Gastroesophageal sphincter (tissue), 4 donors: Measurements from ENCODE around the gene FKBP14. TPM values are rescaled to one million over a fixed set of nuclear protein-coding genes. Genes with fewer than 3 reads are reported as not detected.
A peak's percentile ranks its signal among the peaks of the same experiment; 100 is the strongest.

Experiments
- ATAC-seq: fragments of 150-250 bp; one replicate; pipeline ENCODE4 v1.9.1; 2016; ENCODE audit warnings: mild to moderate bottlenecking, moderate library complexity
- H3K27ac ChIP-seq, 4 donors: fragments of 200-600 bp; sonication (generic) in 3 of 4; 1 replicate in 3 of 4; 2 replicates in 1 of 4; pipeline ENCODE4 v1.5.1; 2016 to 2019
- H3K27me3 ChIP-seq: fragments of 200-600 bp; sonication (generic); one replicate; pipeline ENCODE4 v1.5.1; 2019
- H3K36me3 ChIP-seq, 2 donors: fragments of 200-600 bp; sonication (generic); one replicate each; pipeline ENCODE4 v1.5.1; 2019; ENCODE audit warnings: control low read depth in 1 of 2
- H3K4me1 ChIP-seq, 3 donors: fragments of 200-600 bp; sonication (generic); 1 replicate in 2 of 3; 2 replicates in 1 of 3; pipeline ENCODE4 v1.5.1; 2016 to 2019; ENCODE audit warnings: control low read depth in 2 of 3
- H3K4me3 ChIP-seq, 2 donors: fragments of 200-600 bp; sonication (generic); one replicate each; pipeline ENCODE4 v1.5.1; 2019; ENCODE audit warnings: mild to moderate bottlenecking in 1 of 2, moderate library complexity in 1 of 2
- H3K9me3 ChIP-seq, 3 donors: fragments of 200-600 bp; sonication (generic); one replicate each; pipeline ENCODE4 v1.5.1; 2017 to 2019; ENCODE audit warnings: control low read depth in 2 of 3
- CTCF ChIP-seq, 4 experiments: fragments of 200-600 bp in 2 of 4; fragments of 450-650 bp in 2 of 4; sonication (generic) in 1 of 4; IDR thresholded peaks; one replicate each; pipeline ENCODE4 v1.5.1; 2017 to 2019; ENCODE audit warnings: antibody characterized with exemption in 4 of 4, mild to moderate bottlenecking in 2 of 4, moderate library complexity in 2 of 4
- EP300 ChIP-seq: sonication (generic); formaldehyde crosslinking; IDR thresholded peaks from one replicate; pipeline ENCODE4 v1.6.1; 2017; ENCODE audit warnings: antibody characterized with exemption, mild to moderate bottlenecking
- POLR2A ChIP-seq, 2 donors: fragments of 450-650 bp; IDR thresholded peaks; one replicate each; pipeline ENCODE4 v1.6.1; 2017; ENCODE audit warnings: antibody characterized with exemption in 2 of 2, mild to moderate bottlenecking in 2 of 2, moderate library complexity in 1 of 2
- POLR2AphosphoS5 ChIP-seq: sonication (generic); formaldehyde crosslinking; IDR thresholded peaks from one replicate; pipeline ENCODE4 v1.6.1; 2017; ENCODE audit warnings: antibody characterized with exemption
- WGBS, 2 donors: methylation state at CpG; one replicate each; pipeline ENCODE4 v1.1.5; 2018; ENCODE audit warnings: low coverage in 1 of 2; 5-methylcytosine and 5-hydroxymethylcytosine counted together
- total RNA-seq, 4 donors: library from RNA; depleted of rRNA; stranded (reverse); fragments of >200 nt; gene quantifications; one replicate each; pipeline ENCODE4 v1.1.0, GENCODE V29; 2016

The FKBP14 gene
- total RNA-seq, 4 donors from 2014 or later = 7.0 to 10.7 (median 7.7) TPM

DNA sequence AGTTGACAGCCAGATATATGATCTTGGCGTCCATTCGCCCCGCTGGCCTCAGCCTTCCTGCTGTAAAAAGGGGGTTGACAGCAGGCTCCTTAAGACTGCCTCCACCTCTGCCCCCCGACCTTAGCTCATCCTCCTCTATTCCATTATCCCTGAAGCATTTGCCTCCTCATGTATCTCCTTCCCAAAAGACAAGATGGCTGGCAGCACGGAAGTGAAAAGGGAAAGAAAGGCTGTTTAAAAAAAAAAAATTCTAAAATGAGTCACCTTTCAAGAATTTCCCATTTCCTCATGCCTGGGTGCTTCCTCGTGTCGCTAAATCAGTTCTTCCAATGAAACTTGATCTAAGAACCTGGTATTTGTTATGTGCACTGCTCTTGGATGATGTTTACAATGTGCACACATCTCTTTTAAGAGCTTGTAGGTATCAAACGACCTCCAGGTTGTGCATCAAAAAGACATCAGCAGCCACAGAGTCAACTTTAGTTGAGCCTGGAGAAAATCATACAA is 38.6 kb downstream of the FKBP14 start:
- no peaks in the 10 kb centered on the region for H3K36me3 ChIP-seq
- ATAC-seq = peak; percentile 21

GRCh38 chr7:29987083-29987482 is 39.4 kb downstream of the FKBP14 start:
- Histone ChIP-seq H3K36me3 (no peaks in the 10 kb centered on the region), H3K9me3 (no peaks in the 10 kb centered on the region), H3K27me3 (no peaks in the 10 kb centered on the region), H3K4me3 (no peak overlapping the region), H3K27ac (peak overlapping the region in 1 of 4 donors; percentile 91), H3K4me1 (peaks cover 0 to 46% (median 4%) of the 10 kb centered on the region in 3 donors)
- TF ChIP-seq POLR2A (IDR thresholded peaks at IDR 0.05) (no peak), EP300 (no peak), POLR2AphosphoS5 (no peak), CTCF (IDR thresholded peaks at IDR 0.05) (no peak)
- 37 to 67% methylated on average over 1 to 2 of the region's 2 CpGs for WGBS, 2 donors
- no peak for ATAC-seq

More for the DNA sequence above, 38.6 kb downstream of the FKBP14 start:
- peaks cover 0 to 3% (median 0%) of the 10 kb centered on the region in 3 donors for H3K9me3 ChIP-seq
- H3K27me3 ChIP-seq = no peaks in the 10 kb centered on the region
- 42 to 46% methylated on average over 6 to 7 of the region's 8 CpGs for WGBS, 2 donors
- peaks cover 0 to 46% (median 4%) of the 10 kb centered on the region in 3 donors for H3K4me1 ChIP-seq
- H3K27ac ChIP-seq = peak overlapping the region; percentile 75 to 93 (median 91)
- TF ChIP-seq CTCF (IDR thresholded peaks at IDR 0.05) (no peak), EP300 (no peak), POLR2AphosphoS5 (peak; percentile 41)
- H3K4me3 ChIP-seq = peak overlapping the region; percentile 67 to 98

DNA sequence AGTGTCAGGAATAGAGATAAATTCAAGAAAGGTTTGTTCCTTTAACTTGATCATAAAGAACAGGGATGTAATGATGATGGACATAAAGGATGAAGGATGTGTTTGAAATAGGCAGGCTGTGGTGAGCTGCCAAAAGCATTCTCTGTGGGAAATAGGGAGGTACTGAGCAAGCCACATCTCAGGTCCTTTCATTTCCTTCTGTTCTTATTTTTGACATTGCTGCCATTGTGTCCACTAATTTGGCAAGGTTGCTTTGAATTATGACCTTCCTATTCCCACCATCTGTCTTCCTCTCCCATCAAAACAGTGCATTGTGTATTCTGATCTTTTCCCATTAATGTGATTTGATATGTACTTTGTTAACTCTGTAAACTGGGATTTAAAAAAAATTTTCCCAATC is 46.4 kb downstream of the FKBP14 start:
- Histone ChIP-seq H3K36me3 (no peaks in the 10 kb centered on the region), H3K4me3 (no peak overlapping the region), H3K9me3 (no peaks in the 10 kb centered on the region), H3K4me1 (peaks cover 16 to 45% (median 17%) of the 10 kb centered on the region in 3 donors), H3K27ac (no peak overlapping the region), H3K27me3 (no peaks in the 10 kb centered on the region)
- TF ChIP-seq POLR2AphosphoS5 = no peak
- TF ChIP-seq EP300 = no peak
- TF ChIP-seq POLR2A (IDR thresholded peaks at IDR 0.05) = no peak
- TF ChIP-seq CTCF (IDR thresholded peaks at IDR 0.05) = no peak
- ATAC-seq = no peak

GRCh38 chr7:29977886-29978651 is 48.4 kb downstream of the FKBP14 start:
- no peak for ATAC-seq
- H3K27me3 ChIP-seq = no peaks in the 10 kb centered on the region
- H3K36me3 ChIP-seq = no peaks in the 10 kb centered on the region
- H3K9me3 ChIP-seq = no peaks in the 10 kb centered on the region
- TF ChIP-seq POLR2A (IDR thresholded peaks at IDR 0.05) = no peak
- TF ChIP-seq CTCF (IDR thresholded peaks at IDR 0.05) = no peak
- peaks cover 16 to 64% (median 18%) of the 10 kb centered on the region in 3 donors for H3K4me1 ChIP-seq
- no peak overlapping the region for H3K27ac ChIP-seq
- WGBS, 2 donors = 85 to 90% methylated on average over 3 to 6 of the region's 8 CpGs
- no peak overlapping the region for H3K4me3 ChIP-seq
